ENCODE data around the gene TRIM27.

DNA sequence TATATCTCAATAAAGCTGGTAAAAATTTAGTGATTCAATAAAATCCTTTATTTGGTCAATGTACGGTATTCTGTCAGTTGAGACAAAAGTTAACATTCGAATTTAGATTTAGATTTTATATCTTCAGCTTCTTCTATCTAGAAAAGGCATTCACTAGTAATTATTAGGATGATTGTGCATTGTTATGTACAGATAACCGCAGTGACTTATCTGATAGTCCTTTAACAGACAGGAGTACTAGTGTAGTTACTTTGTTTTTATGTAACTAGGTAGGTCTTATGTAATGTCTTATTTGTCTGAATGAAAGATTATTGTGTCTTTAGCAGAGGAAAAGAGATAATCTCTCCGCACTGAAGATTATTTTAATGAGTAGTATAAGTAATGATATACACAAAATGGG, 31.3 kb downstream of the TRIM27 start:
- TF ChIP-seq, protein P1, sequence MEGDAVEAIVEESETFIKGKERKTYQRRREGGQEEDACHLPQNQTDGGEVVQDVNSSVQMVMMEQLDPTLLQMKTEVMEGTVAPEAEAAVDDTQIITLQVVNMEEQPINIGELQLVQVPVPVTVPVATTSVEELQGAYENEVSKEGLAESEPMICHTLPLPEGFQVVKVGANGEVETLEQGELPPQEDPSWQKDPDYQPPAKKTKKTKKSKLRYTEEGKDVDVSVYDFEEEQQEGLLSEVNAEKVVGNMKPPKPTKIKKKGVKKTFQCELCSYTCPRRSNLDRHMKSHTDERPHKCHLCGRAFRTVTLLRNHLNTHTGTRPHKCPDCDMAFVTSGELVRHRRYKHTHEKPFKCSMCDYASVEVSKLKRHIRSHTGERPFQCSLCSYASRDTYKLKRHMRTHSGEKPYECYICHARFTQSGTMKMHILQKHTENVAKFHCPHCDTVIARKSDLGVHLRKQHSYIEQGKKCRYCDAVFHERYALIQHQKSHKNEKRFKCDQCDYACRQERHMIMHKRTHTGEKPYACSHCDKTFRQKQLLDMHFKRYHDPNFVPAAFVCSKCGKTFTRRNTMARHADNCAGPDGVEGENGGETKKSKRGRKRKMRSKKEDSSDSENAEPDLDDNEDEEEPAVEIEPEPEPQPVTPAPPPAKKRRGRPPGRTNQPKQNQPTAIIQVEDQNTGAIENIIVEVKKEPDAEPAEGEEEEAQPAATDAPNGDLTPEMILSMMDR (conservative IDR thresholded peaks at IDR 0.05; ENCODE audit: low read length) = no peak
- TF ChIP-seq EZH2phosphoT487 (IDR thresholded peaks at IDR 0.05; ENCODE audit: borderline replicate concordance) = no peak
